ENCODE results near the gene GIT1.

Gene GIT1

GRCh38 chr17:29612094-29612403 lies 22.6 kb upstream of the GIT1 start:
- TF ChIP-seq, protein P1, sequence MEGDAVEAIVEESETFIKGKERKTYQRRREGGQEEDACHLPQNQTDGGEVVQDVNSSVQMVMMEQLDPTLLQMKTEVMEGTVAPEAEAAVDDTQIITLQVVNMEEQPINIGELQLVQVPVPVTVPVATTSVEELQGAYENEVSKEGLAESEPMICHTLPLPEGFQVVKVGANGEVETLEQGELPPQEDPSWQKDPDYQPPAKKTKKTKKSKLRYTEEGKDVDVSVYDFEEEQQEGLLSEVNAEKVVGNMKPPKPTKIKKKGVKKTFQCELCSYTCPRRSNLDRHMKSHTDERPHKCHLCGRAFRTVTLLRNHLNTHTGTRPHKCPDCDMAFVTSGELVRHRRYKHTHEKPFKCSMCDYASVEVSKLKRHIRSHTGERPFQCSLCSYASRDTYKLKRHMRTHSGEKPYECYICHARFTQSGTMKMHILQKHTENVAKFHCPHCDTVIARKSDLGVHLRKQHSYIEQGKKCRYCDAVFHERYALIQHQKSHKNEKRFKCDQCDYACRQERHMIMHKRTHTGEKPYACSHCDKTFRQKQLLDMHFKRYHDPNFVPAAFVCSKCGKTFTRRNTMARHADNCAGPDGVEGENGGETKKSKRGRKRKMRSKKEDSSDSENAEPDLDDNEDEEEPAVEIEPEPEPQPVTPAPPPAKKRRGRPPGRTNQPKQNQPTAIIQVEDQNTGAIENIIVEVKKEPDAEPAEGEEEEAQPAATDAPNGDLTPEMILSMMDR (conservative IDR thresholded peaks at IDR 0.05; ENCODE audit: low read depth, low read length), result no peak
- no peak for DNase-seq (ENCODE audit: low read depth)
- no peak overlapping the region for H3K4me3 ChIP-seq (ENCODE audit: low read length)

GRCh38 chr17:29611351-29612093 lies 22.1 kb upstream of the GIT1 start:
- H3K4me3 ChIP-seq (ENCODE audit: low read length), result no peak overlapping the region
- TF ChIP-seq, protein P1 (conservative IDR thresholded peaks at IDR 0.05; ENCODE audit: low read depth, low read length), result no peak
- DNase-seq (ENCODE audit: low read depth), result no peak

DNA sequence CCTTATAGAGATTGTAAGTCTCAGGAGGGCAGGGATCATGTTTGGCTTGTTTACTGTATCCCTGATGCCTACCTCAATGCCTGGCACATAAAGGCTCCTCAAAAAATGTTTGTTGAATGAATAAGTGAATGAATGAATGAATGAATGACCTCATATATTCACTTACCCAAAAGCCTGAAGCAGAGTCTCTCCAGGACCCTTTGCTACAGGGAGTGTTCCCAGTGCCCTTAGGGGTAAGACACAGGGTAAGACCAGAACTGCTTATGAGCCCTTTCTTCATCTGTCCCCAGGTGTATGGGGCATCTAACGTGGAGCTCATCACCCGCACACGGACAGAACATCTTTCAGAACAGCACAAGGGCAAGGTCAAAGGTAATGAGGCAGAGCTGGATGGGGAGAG lies 20.9 kb upstream of the GIT1 start:
- no peak overlapping the region for H3K4me3 ChIP-seq (ENCODE audit: low read length)
- no peak for DNase-seq (ENCODE audit: low read depth)
- TF ChIP-seq, protein P1 (conservative IDR thresholded peaks at IDR 0.05; ENCODE audit: low read depth, low read length), result no peak

- no peak overlapping the region for H3K4me3 ChIP-seq (ENCODE audit: low read length)
- TF ChIP-seq, protein P1 (conservative IDR thresholded peaks at IDR 0.05; ENCODE audit: low read depth, low read length), result no peak
- DNase-seq (ENCODE audit: low read depth), result no peak
Observed at GRCh38 chr17:29608986-29609385, 19.5 kb upstream of the GIT1 start.

DNA sequence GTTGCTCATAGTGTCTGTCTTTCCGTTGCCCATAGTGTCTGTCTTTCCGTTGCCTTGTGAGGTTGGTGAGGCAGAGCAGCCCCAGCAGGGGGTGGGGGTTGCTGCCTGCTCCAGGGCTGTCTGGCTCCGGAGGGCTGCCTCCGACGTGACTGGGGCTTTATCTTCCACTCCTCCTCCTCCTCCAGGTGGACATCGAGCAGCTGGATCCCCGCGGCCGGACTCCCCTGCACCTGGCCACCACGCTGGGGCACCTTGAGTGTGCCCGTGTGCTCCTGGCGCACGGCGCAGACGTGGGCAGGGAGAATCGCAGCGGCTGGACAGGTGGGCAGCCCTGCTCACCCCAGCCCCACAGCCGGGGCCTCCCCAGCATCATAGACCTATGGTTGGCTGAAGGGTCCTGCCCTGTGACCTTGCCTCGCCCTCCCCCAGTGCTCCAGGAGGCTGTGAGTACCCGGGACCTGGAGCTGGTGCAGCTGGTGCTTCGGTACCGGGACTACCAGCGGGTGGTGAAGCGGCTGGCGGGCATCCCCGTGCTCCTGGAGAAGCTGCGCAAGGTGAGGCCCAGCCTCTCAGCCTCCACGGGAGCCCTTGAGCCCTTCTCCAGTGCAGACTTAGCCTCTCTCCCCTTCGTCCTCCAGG lies 18.2 kb upstream of the GIT1 start:
- TF ChIP-seq, protein P1 (conservative IDR thresholded peaks at IDR 0.05; ENCODE audit: low read depth, low read length), result no peak
- no peak overlapping the region for H3K4me3 ChIP-seq (ENCODE audit: low read length)
- no peak for DNase-seq (ENCODE audit: low read depth)

DNA sequence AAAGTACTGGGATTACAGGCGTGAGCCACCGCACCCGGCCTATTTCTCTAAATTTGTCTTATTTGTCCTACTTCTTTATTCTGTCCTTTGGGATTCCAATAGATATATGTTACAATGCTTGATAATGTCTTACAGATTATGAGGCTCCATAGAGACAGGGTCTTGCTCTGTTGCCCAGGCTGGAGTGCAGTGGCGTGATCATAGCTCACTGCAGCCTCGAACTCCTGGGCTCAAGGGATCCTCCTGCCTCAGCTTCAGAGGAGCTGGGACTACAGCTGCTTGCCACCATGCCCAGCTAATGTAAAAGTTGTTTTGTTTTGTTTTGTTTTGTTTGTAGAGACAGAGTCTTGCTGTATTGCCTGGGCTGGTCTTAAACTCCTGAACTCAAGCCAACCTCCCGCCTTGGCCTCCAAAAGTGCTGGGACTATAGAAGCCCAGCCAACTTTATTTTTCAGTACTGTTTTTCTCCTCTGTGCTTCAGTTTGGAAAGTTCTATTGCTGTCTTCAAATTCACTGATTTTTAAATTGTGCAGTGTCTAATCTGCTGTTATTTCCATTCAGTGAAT lies 13.7 kb upstream of the GIT1 start:
- DNase-seq (ENCODE audit: low read depth), result no peak
- H3K4me3 ChIP-seq (ENCODE audit: low read length), result no peak overlapping the region
- TF ChIP-seq, protein P1 (conservative IDR thresholded peaks at IDR 0.05; ENCODE audit: low read depth, low read length), result no peak

Measured in retinal pigment epithelial cell (primary cell).